ENCODE data around the gene GID8.

GID8 gene

GRCh38 chr20:62945771-62946339 is 7.9 kb downstream of the GID8 start:
- no peak for DNase-seq

GRCh38 chr20:62946918-62947317 is 9.0 kb downstream of the GID8 start:
- no peak for DNase-seq

- no peak for DNase-seq
These were observed 9.8 kb downstream of the GID8 start for GRCh38 chr20:62947532-62948300.

- no peak for DNase-seq
These were observed 11.3 kb downstream of the GID8 start for GRCh38 chr20:62949153-62949821.

GRCh38 chr20:62949962-62950361 is 12.0 kb downstream of the GID8 start:
- DNase-seq, result no peak

- no peak for DNase-seq
These were observed 12.8 kb downstream of the GID8 start for GRCh38 chr20:62950741-62951140.

GRCh38 chr20:62951143-62951895 is 13.4 kb downstream of the GID8 start:
- no peak for DNase-seq

GRCh38 chr20:62951896-62952372 is 14.0 kb downstream of the GID8 start:
- DNase-seq, result no peak

GRCh38 chr20:62952373-62952967 is 14.5 kb downstream of the GID8 start, which contains the start of gene SLC17A9:
SLC17A9 (plus strand) TSS chr20:62952709; CDS start chr20:62952831, 122 bp downstream.
- peak; percentile 56 for DNase-seq

GRCh38 chr20:62952968-62953838 is 15.3 kb downstream of the GID8 start:
- DNase-seq, result no peak

- DNase-seq, result peak; percentile 82
These were observed 16.1 kb downstream of the GID8 start for GRCh38 chr20:62953839-62954703.

- DNase-seq, result no peak
These were observed 17.8 kb downstream of the GID8 start for GRCh38 chr20:62955519-62956386.

- no peak for DNase-seq
These were observed 18.6 kb downstream of the GID8 start for GRCh38 chr20:62956387-62957135.

GRCh38 chr20:62957136-62958117 is 19.5 kb downstream of the GID8 start:
- DNase-seq, result no peak

GRCh38 chr20:62958388-62959100 is 20.6 kb downstream of the GID8 start:
- no peak for DNase-seq

GRCh38 chr20:62959101-62959971 is 21.4 kb downstream of the GID8 start:
- no peak for DNase-seq
